Mesenchymal stem cell (in vitro differentiated cells and primary cell): ENCODE measurements around the gene IL9R.

Source experiments
- DNase-seq: peaks from one replicate; pipeline ENCODE4 v3.0.0-alpha.2; 2013
- H2AFZ ChIP-seq: one replicate; pipeline ENCODE4 v1.6.1; 2013; ENCODE audit warnings: low read depth, mild to moderate bottlenecking, control low read depth, inconsistent platforms, low read length, moderate library complexity
- H2AK5ac ChIP-seq: 2 replicates; pipeline ENCODE4 v1.6.1; 2013; ENCODE audit warnings: low read length, moderate library complexity, mild to moderate bottlenecking, inconsistent platforms; ENCODE audit not compliant: severe bottlenecking
- H2BK120ac ChIP-seq: one replicate; pipeline ENCODE4 v1.6.1; 2013; ENCODE audit warnings: low read depth, mild to moderate bottlenecking, inconsistent platforms, low read length, moderate library complexity
- H2BK12ac ChIP-seq, 2 experiments: one replicate each; pipeline ENCODE4 v1.6.1; 2013; ENCODE audit warnings: inconsistent platforms in 2 of 2, low read length in 2 of 2, mild to moderate bottlenecking in 2 of 2, moderate library complexity in 2 of 2, control low read depth in 1 of 2
- H2BK15ac ChIP-seq: one replicate; pipeline ENCODE4 v1.6.1; 2013; ENCODE audit warnings: mild to moderate bottlenecking, low read depth, inconsistent platforms; ENCODE audit not compliant: poor library complexity, severe bottlenecking
- H2BK5ac ChIP-seq: 2 replicates; pipeline ENCODE4 v1.6.1; 2013; ENCODE audit warnings: low read depth, mild to moderate bottlenecking, low read length, control low read depth, inconsistent platforms; ENCODE audit not compliant: poor library complexity, severe bottlenecking
- H3K14ac ChIP-seq, 2 experiments: one replicate each; pipeline ENCODE4 v1.6.1; 2013; ENCODE audit warnings: inconsistent platforms in 2 of 2, low read length in 2 of 2, control low read depth in 1 of 2, mild to moderate bottlenecking in 1 of 2, moderate library complexity in 1 of 2
- H3K18ac ChIP-seq, 2 experiments: one replicate each; pipeline ENCODE4 v1.6.1; 2013; ENCODE audit warnings: inconsistent platforms in 2 of 2, low read length in 2 of 2, control low read depth in 1 of 2, low read depth in 1 of 2, mild to moderate bottlenecking in 1 of 2
- H3K23ac ChIP-seq, 2 experiments: one replicate each; pipeline ENCODE4 v1.6.1; 2013; ENCODE audit warnings: inconsistent platforms in 2 of 2, low read length in 2 of 2, mild to moderate bottlenecking in 2 of 2, moderate library complexity in 2 of 2, control low read depth in 1 of 2
- H3K27ac ChIP-seq: 2 replicates; pipeline ENCODE4 v1.5.1; 2013; ENCODE audit warnings: mild to moderate bottlenecking, moderate library complexity, low read length, control low read depth, inconsistent platforms; ENCODE audit not compliant: poor library complexity, severe bottlenecking
- H3K27me3 ChIP-seq, 2 experiments: 2 replicates each; pipeline versions ENCODE4 v1.6.1 to v1.7.0; 2013; ENCODE audit warnings: low read length in 2 of 2, mild to moderate bottlenecking in 2 of 2, moderate library complexity in 2 of 2, control low read depth in 1 of 2, inconsistent platforms in 1 of 2; ENCODE audit not compliant: control insufficient read depth in 1 of 2, insufficient read depth in 1 of 2
- H3K36me3 ChIP-seq, 2 experiments: 2 replicates each; pipeline versions ENCODE4 v1.6.1 to v1.7.0; 2013; ENCODE audit warnings: low read length in 2 of 2, control low read depth in 1 of 2, inconsistent platforms in 1 of 2, low read depth in 1 of 2, mild to moderate bottlenecking in 1 of 2; ENCODE audit not compliant: insufficient read depth in 2 of 2, control insufficient read depth in 1 of 2
- H3K4ac ChIP-seq, 2 experiments: one replicate each; pipeline ENCODE4 v1.6.1; 2013; ENCODE audit warnings: inconsistent platforms in 2 of 2, low read length in 2 of 2, mild to moderate bottlenecking in 2 of 2, moderate library complexity in 2 of 2, control low read depth in 1 of 2, low read depth in 1 of 2
- H3K4me1 ChIP-seq: 2 replicates; pipeline ENCODE4 v1.6.1; 2013; ENCODE audit warnings: low read depth, low read length, control low read depth; ENCODE audit not compliant: control insufficient read depth, insufficient read depth
- H3K4me2 ChIP-seq: 2 replicates; pipeline ENCODE4 v1.6.1; 2013; ENCODE audit warnings: low read length, mild to moderate bottlenecking, inconsistent platforms; ENCODE audit not compliant: poor library complexity, severe bottlenecking
- H3K4me3 ChIP-seq, 2 experiments: 2 replicates each; pipeline versions ENCODE4 v1.5.1 to v1.7.0; 2013; ENCODE audit warnings: low read length in 2 of 2, mild to moderate bottlenecking in 2 of 2, control low read depth in 1 of 2, low read depth in 1 of 2; ENCODE audit not compliant: insufficient read depth in 1 of 2
- H3K79me1 ChIP-seq: replicated peaks from 2 replicates; pipeline ENCODE4 v1.6.1; 2013; ENCODE audit warnings: mild to moderate bottlenecking, control low read depth, low read length, inconsistent platforms; ENCODE audit not compliant: poor library complexity, severe bottlenecking
- H3K9ac ChIP-seq: 2 replicates; pipeline ENCODE4 v1.7.0; 2013; ENCODE audit warnings: mild to moderate bottlenecking, low read length, moderate library complexity
- H3K9me3 ChIP-seq: 2 replicates; pipeline ENCODE4 v1.7.0; 2013; ENCODE audit warnings: mild to moderate bottlenecking, low read length; ENCODE audit not compliant: control insufficient read depth
- H4K8ac ChIP-seq: one replicate; pipeline ENCODE4 v1.6.1; 2013; ENCODE audit warnings: inconsistent platforms, mild to moderate bottlenecking, low read length, moderate library complexity
- H4K91ac ChIP-seq: one replicate; pipeline ENCODE4 v1.6.1; 2013; ENCODE audit warnings: mild to moderate bottlenecking, low read length, inconsistent platforms
- WGBS: methylation state at CpG from one replicate; pipeline ENCODE4 v1.1.7; 2013; ENCODE audit warnings: mixed read lengths; 5-methylcytosine and 5-hydroxymethylcytosine counted together

IL9R gene

DNA sequence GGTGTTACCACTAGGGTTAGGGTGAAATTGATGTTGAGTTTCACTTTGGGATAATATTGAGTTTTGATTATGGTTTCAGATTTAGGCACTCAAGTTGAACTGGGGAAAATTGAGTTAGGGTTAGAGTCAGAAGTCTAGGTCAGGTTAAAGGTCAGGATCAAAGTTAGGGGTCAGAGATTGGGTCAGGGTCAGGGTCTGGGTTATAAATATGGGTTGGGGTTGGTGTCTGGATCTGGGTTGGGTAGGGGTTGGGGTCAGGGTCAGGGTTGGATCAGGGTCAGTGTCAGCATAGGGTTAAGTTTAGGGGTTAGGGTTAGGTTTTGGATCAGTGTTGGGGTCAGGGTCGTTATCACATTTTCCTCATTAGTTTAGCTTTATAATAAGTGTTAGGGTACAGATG lies 42.7 kb upstream of the IL9R start:
- no peak for DNase-seq
- H3K27me3 ChIP-seq = no peaks in the 10 kb centered on the region
- H3K79me1 ChIP-seq = no peaks in the 10 kb centered on the region
- H3K14ac ChIP-seq = no peak overlapping the region
- H3K36me3 ChIP-seq = no peaks in the 10 kb centered on the region
- H2BK120ac ChIP-seq = no peak overlapping the region
- no peak overlapping the region for H2BK12ac ChIP-seq
- H3K4me2 ChIP-seq = no peak overlapping the region
- no peaks in the 10 kb centered on the region for H3K9me3 ChIP-seq
- no peak overlapping the region for H2BK5ac ChIP-seq
- WGBS = 50% methylated on average over 1 of the region's 1 CpG
- H4K91ac ChIP-seq = no peak overlapping the region
- no peak overlapping the region for H3K27ac ChIP-seq
- H3K9ac ChIP-seq = no peak overlapping the region
- no peak overlapping the region for H3K4me3 ChIP-seq
- no peak overlapping the region for H2AK5ac ChIP-seq
- no peak overlapping the region for H2BK15ac ChIP-seq
- no peak overlapping the region for H4K8ac ChIP-seq
- no peak overlapping the region for H3K4ac ChIP-seq
- no peaks in the 10 kb centered on the region for H3K4me1 ChIP-seq
- no peak overlapping the region for H2AFZ ChIP-seq
- no peak overlapping the region for H3K23ac ChIP-seq
- H3K18ac ChIP-seq = no peak overlapping the region

DNA sequence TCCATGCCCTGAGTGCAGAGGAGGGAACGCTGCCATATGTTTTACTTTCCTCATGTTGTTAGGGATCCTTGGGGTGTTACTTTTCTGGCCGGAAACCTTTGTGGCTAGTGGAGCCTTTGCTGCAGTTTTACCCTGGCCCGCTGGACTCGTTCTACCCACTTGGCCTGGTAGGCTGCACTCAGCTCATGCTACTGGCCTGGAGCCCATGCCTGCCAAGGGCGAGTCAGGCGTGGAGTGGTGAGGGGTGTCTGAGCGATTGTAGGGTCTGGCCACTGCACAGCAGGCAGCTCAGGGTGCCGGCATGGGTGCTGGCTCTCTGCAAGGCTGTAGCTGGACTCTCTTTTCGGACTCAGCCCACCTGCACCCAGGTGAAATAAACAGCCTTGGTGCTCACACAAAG lies 41.4 kb upstream of the IL9R start:
- H2BK5ac ChIP-seq = no peak overlapping the region
- H2BK120ac ChIP-seq = no peak overlapping the region
- H3K9me3 ChIP-seq = no peaks in the 10 kb centered on the region
- H3K36me3 ChIP-seq = no peaks in the 10 kb centered on the region
- no peaks in the 10 kb centered on the region for H3K4me1 ChIP-seq
- no peak overlapping the region for H4K8ac ChIP-seq
- H3K23ac ChIP-seq = no peak overlapping the region
- no peaks in the 10 kb centered on the region for H3K27me3 ChIP-seq
- H2BK12ac ChIP-seq = no peak overlapping the region
- DNase-seq = no peak
- no peak overlapping the region for H3K4me2 ChIP-seq
- H2AK5ac ChIP-seq = no peak overlapping the region
- H3K27ac ChIP-seq = no peak overlapping the region
- H3K4ac ChIP-seq = no peak overlapping the region
- H3K18ac ChIP-seq = no peak overlapping the region
- no peak overlapping the region for H3K9ac ChIP-seq
- H3K4me3 ChIP-seq = no peak overlapping the region
- H2BK15ac ChIP-seq = no peak overlapping the region
- 87% methylated on average over 9 of the region's 9 CpGs for WGBS
- no peak overlapping the region for H4K91ac ChIP-seq
- no peaks in the 10 kb centered on the region for H3K79me1 ChIP-seq
- no peak overlapping the region for H2AFZ ChIP-seq
- H3K14ac ChIP-seq = no peak overlapping the region

DNA sequence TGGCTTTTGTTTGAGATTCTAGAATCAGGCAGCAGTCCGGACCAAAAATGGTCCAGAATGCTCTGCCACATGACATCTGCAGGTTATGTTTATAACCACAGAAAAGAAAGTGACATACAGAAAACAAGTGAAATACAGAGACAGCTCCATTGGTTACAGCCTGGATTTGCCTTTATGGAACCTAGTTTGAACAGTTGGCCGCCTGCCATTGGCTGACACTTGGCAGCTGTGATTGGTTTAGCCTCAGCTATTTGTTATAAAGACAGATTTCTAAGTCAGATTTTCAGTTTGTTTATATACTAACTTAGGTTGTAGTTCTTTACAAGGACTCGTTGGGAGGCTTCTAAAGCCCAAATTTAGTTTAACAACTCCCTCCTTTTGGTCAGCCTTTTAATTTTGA lies 40.8 kb upstream of the IL9R start:
- Histone ChIP-seq H2BK120ac (no peak overlapping the region), H2AK5ac (no peak overlapping the region), H2BK12ac (no peak overlapping the region), H2BK5ac (no peak overlapping the region), H3K4me1 (no peaks in the 10 kb centered on the region), H3K79me1 (no peaks in the 10 kb centered on the region), H3K4ac (no peak overlapping the region), H3K9me3 (no peaks in the 10 kb centered on the region), H3K36me3 (no peaks in the 10 kb centered on the region), H2AFZ (no peak overlapping the region), H2BK15ac (no peak overlapping the region), H3K27ac (no peak overlapping the region), H3K9ac (no peak overlapping the region), H4K91ac (no peak overlapping the region), H3K4me3 (no peak overlapping the region), H4K8ac (no peak overlapping the region), H3K23ac (no peak overlapping the region), H3K18ac (no peak overlapping the region), H3K4me2 (no peak overlapping the region), H3K14ac (no peak overlapping the region), H3K27me3 (no peaks in the 10 kb centered on the region)
- no peak for DNase-seq
- 62% methylated on average over 2 of the region's 3 CpGs for WGBS

DNA sequence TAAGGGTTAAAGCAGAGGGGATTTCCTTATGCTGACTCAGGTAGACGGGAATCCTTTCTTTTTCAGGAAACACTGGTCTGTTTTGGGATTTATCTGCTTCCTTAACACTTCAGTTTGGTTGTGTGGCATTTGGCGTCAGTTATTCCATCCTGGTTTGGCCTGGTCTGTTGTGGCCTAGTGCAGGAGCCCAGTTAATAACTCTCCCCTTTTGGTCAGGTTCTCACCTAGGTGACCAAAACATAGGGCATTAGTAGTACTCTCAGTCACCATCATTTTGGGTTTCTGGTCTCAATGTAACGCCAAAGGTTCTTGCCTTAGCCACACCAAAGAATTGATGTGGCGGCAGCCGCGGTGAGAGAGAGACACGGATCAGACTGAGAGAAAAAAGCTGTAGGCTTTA lies 39.7 kb upstream of the IL9R start:
- H3K27ac ChIP-seq = no peak overlapping the region
- H3K4me3 ChIP-seq = no peak overlapping the region
- H3K14ac ChIP-seq = no peak overlapping the region
- no peak overlapping the region for H2BK5ac ChIP-seq
- H2AK5ac ChIP-seq = no peak overlapping the region
- 31% methylated on average over 6 of the region's 7 CpGs for WGBS
- H3K9ac ChIP-seq = no peak overlapping the region
- H4K91ac ChIP-seq = no peak overlapping the region
- peaks cover 2% of the 10 kb centered on the region for H3K9me3 ChIP-seq
- H2AFZ ChIP-seq = no peak overlapping the region
- H3K4me1 ChIP-seq = no peaks in the 10 kb centered on the region
- H3K23ac ChIP-seq = no peak overlapping the region
- no peak overlapping the region for H3K18ac ChIP-seq
- no peak overlapping the region for H4K8ac ChIP-seq
- no peak overlapping the region for H3K4me2 ChIP-seq
- H2BK15ac ChIP-seq = no peak overlapping the region
- H3K4ac ChIP-seq = no peak overlapping the region
- no peaks in the 10 kb centered on the region for H3K79me1 ChIP-seq
- H2BK12ac ChIP-seq = no peak overlapping the region
- peak overlapping the region; percentile 19 for H2BK120ac ChIP-seq
- no peaks in the 10 kb centered on the region for H3K27me3 ChIP-seq
- no peak for DNase-seq
- no peaks in the 10 kb centered on the region for H3K36me3 ChIP-seq
